ENCODE measurements around the gene NUP37.
"Not testable (repeated sequence)": the region's sequence is repeated elsewhere in the genome, so short reads cannot be mapped to it uniquely, and the experiment has no call there.

NUP37 gene

GRCh38 chr12:102119674-102120563 is at the start of gene NUP37, which contains the start of gene PARPBP:
Gene NUP37 (minus strand): TSS chr12:102120114. CDS start chr12:102118518, 1,596 bp downstream.
Gene PARPBP (plus strand): TSS chr12:102120183. CDS start chr12:102123889, 3,706 bp downstream.
- DNase-seq, result peak; percentile 90

- DNase-seq, result no peak
Measured at GRCh38 chr12:102167821-102168604, 48.1 kb upstream of the NUP37 start.

- DNase-seq, result no peak
Measured at GRCh38 chr12:102163383-102163782, 43.5 kb upstream of the NUP37 start.

GRCh38 chr12:102155206-102155605 is 35.3 kb upstream of the NUP37 start:
- not testable (repeated sequence) for DNase-seq

- not testable (repeated sequence) for DNase-seq
Measured at GRCh38 chr12:102147062-102147587, 27.2 kb upstream of the NUP37 start.

- DNase-seq, result no peak
Measured at GRCh38 chr12:102144221-102144620, 24.3 kb upstream of the NUP37 start.

- DNase-seq, result not testable (repeated sequence)
Measured at GRCh38 chr12:102142866-102143373, 23.0 kb upstream of the NUP37 start.

- DNase-seq, result not testable (repeated sequence)
Measured at GRCh38 chr12:102137619-102138018, 17.7 kb upstream of the NUP37 start.

- not testable (repeated sequence) for DNase-seq
Measured at GRCh38 chr12:102131442-102131841, 11.5 kb upstream of the NUP37 start.

GRCh38 chr12:102130720-102131119 is 10.8 kb upstream of the NUP37 start:
- DNase-seq, result not testable (repeated sequence)

- DNase-seq, result not testable (repeated sequence)
Measured at GRCh38 chr12:102121328-102121727, 1.4 kb upstream of the NUP37 start.

GRCh38 chr12:102120886-102121285 is 972 bp upstream of the NUP37 start:
- no peak for DNase-seq

- no peak for DNase-seq
Measured at GRCh38 chr12:102120564-102120873, 605 bp upstream of the NUP37 start.

GRCh38 chr12:102118874-102119273 is 1.0 kb downstream of the NUP37 start:
- no peak for DNase-seq

- DNase-seq, result no peak
Measured at GRCh38 chr12:102116392-102116791, 3.5 kb downstream of the NUP37 start.

GRCh38 chr12:102114212-102114611 is 5.7 kb downstream of the NUP37 start:
- no peak for DNase-seq

- no peak for DNase-seq
Measured at GRCh38 chr12:102110782-102111181, 9.1 kb downstream of the NUP37 start.

GRCh38 chr12:102107970-102108369 is 11.9 kb downstream of the NUP37 start:
- DNase-seq, result no peak

- DNase-seq, result no peak
Measured at GRCh38 chr12:102106905-102107304, 13.0 kb downstream of the NUP37 start.

- DNase-seq, result no peak
Measured at GRCh38 chr12:102096855-102097254, 23.1 kb downstream of the NUP37 start.

GRCh38 chr12:102095677-102096263 is 24.1 kb downstream of the NUP37 start:
- no peak for DNase-seq

GRCh38 chr12:102093319-102093718 is 26.6 kb downstream of the NUP37 start:
- DNase-seq, result no peak

All from activated CD8-positive, alpha-beta memory T cell treated with anti-CD3 and anti-CD28 coated beads, Interleukin-2, amount 50 U/mL, for 4 hours (primary cell).